Testis (tissue), 3 donors: ENCODE results near the gene POLR2J. TPM values are rescaled to one million over a fixed set of nuclear protein-coding genes. Genes with fewer than 3 reads are reported as not detected.
A peak's percentile ranks its signal among the peaks of the same experiment; 100 is the strongest.

ENCODE experiments used
- DNase-seq: peaks from one replicate; pipeline ENCODE4 v3.0.0-alpha.2; 2019
- H3K27ac ChIP-seq, 2 donors: fragments of 200-600 bp; sonication (generic); one replicate each; pipeline ENCODE4 v1.5.1; 2019
- H3K27me3 ChIP-seq: fragments of 200-600 bp; sonication (generic); one replicate; pipeline ENCODE4 v1.5.1; 2019
- H3K36me3 ChIP-seq: fragments of 200-600 bp; sonication (generic); one replicate; pipeline ENCODE4 v1.5.1; 2017; ENCODE audit warnings: low read depth; ENCODE audit errors: missing control alignments
- H3K4me1 ChIP-seq: fragments of 200-600 bp; sonication (generic); one replicate; pipeline ENCODE4 v1.5.1; 2019
- H3K4me3 ChIP-seq, 2 donors: fragments of 200-600 bp; sonication (generic); one replicate each; pipeline ENCODE4 v1.5.1; 2017 to 2019
- H3K9me3 ChIP-seq: fragments of 200-600 bp; sonication (generic); one replicate; pipeline ENCODE4 v1.5.1; 2017
- POLR2A ChIP-seq: fragments of 450-650 bp; IDR thresholded peaks from one replicate; pipeline ENCODE4 v1.6.1; 2017; ENCODE audit warnings: antibody characterized with exemption, mild to moderate bottlenecking, moderate library complexity
- WGBS, 2 donors: methylation state at CpG; one replicate each; pipeline ENCODE4 v1.1.5; 2018; 5-methylcytosine and 5-hydroxymethylcytosine counted together
- intact Hi-C: fragments of 100-400 bp; cut with DNase I; formaldehyde crosslinking; loops from one replicate; pipeline ENCODE4 v1.15.1; 2023; ENCODE audit warnings: low total_unique reads
- polyA plus RNA-seq: library from polyadenylated mRNA; stranded (reverse); fragments of 350-450 nt; fragmentation: Illumina TruSeq; extraction: RNeasy Lipid Tissue Mini Kit (QIAGEN cat#74804); gene quantifications from one replicate; pipeline ENCODE4 v1.2.3, GENCODE V29; 2014; ENCODE audit warnings: low read depth, low replicate concordance; ENCODE audit not compliant: insufficient read depth
- total RNA-seq, 2 donors: library from RNA; depleted of rRNA; stranded (reverse); fragments of >200 nt; gene quantifications; one replicate each; pipeline ENCODE4 v1.2.3, GENCODE V29; 2016
- TF ChIP-seq, protein P1 (sequence below), 3 experiments: fragments of 450-650 bp in 2 of 3; fragments of 200-600 bp in 1 of 3; sonication (generic) in 1 of 3; IDR thresholded peaks; one replicate each; pipeline ENCODE4 v1.5.1; 2016 to 2019; ENCODE audit warnings: antibody characterized with exemption in 3 of 3, mild to moderate bottlenecking in 2 of 3, moderate library complexity in 1 of 3

Gene POLR2J
- total and polyA plus RNA-seq, 3 donors from 2014 or later = 33.9 to 73.1 (median 46.0) TPM

DNA sequence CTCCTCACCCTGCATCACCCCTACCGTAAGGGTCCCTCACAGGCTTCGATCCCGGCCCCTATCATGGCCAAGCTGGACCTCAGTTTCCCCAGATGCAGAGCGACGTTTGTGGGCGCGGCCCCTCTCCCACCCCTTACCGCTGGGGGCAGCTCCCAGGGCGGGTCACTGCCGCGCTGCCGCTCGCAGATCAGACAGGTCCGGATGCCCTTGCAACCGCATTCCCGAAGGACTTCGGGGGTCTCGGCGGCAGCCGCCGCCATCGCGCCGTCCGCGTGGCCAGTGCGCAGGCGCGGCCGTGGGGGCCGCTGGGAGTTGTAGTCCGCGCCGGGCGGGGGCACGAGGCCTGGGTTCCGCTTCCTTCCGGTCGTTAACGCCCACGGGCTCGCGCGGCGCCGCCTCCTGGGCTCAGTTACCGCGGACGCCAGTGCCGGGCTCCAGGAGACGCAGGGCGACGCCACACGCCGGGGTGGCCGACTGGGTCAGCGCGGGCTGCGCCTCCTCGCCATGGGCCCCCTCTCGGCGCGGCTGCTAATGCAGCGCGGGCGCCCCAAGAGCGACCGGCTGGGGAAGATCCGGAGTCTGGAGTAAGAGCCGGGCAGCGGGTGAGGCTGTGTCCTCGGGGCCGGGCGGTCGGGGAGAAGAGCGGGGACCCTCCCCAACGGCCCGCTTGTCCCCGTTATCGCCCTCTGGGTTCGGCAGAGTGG, 14.0 kb downstream of the POLR2J start, which contains the start of the genes ALKBH4 and LRWD1:
TSS of gene ALKBH4 (minus strand) at position 287 of the 704 bp plus-strand sequence. CDS start at position 260, 27 bp downstream.
TSS of gene LRWD1 (plus strand) at position 408 of the 704 bp plus-strand sequence. CDS start at position 505, 97 bp downstream.
- H3K4me3 ChIP-seq = peak within 1 kb of the TSS; percentile 78 to 99
- H3K9me3 ChIP-seq = no peaks in the 10 kb centered on the region
- TF ChIP-seq, protein P1, sequence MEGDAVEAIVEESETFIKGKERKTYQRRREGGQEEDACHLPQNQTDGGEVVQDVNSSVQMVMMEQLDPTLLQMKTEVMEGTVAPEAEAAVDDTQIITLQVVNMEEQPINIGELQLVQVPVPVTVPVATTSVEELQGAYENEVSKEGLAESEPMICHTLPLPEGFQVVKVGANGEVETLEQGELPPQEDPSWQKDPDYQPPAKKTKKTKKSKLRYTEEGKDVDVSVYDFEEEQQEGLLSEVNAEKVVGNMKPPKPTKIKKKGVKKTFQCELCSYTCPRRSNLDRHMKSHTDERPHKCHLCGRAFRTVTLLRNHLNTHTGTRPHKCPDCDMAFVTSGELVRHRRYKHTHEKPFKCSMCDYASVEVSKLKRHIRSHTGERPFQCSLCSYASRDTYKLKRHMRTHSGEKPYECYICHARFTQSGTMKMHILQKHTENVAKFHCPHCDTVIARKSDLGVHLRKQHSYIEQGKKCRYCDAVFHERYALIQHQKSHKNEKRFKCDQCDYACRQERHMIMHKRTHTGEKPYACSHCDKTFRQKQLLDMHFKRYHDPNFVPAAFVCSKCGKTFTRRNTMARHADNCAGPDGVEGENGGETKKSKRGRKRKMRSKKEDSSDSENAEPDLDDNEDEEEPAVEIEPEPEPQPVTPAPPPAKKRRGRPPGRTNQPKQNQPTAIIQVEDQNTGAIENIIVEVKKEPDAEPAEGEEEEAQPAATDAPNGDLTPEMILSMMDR (IDR thresholded peaks at IDR 0.05) = peak in 1 of 3 experiments; percentile 36
- no peak for TF ChIP-seq POLR2A
- DNase-seq = peak; percentile 94
- peaks cover 21% of the 10 kb centered on the region for H3K4me1 ChIP-seq
- intact Hi-C loops = no loop called here
- no peaks in the 10 kb centered on the region for H3K27me3 ChIP-seq
- peak within 1 kb of the TSS; percentile 41 to 61 for H3K27ac ChIP-seq
- H3K36me3 ChIP-seq = no peaks in the 10 kb centered on the region
- WGBS, 2 donors = 0 to 1% methylated on average over 5 to 77 of the region's 81 CpGs

- H3K36me3 ChIP-seq = no peaks in the 10 kb centered on the region
- TF ChIP-seq, protein P1 (IDR thresholded peaks at IDR 0.05) = no peak
- TF ChIP-seq POLR2A = no peak
- H3K4me3 ChIP-seq = peak overlapping the region; percentile 78 to 99
- intact Hi-C loops = no loop called here
- no peak for DNase-seq
- peaks cover 21% of the 10 kb centered on the region for H3K4me1 ChIP-seq
- peak overlapping the region; percentile 31 to 50 for H3K27ac ChIP-seq
- WGBS, 2 donors = 11 to 13% methylated on average over 20 to 24 of the region's 24 CpGs
- no peaks in the 10 kb centered on the region for H3K9me3 ChIP-seq
- no peaks in the 10 kb centered on the region for H3K27me3 ChIP-seq
Observed at GRCh38 chr7:102463841-102464576, 14.7 kb downstream of the POLR2J start.

GRCh38 chr7:102460467-102460866, 18.3 kb downstream of the POLR2J start:
- DNase-seq = no peak
- Histone ChIP-seq H3K4me1 (peaks cover 8% of the 10 kb centered on the region), H3K27me3 (no peaks in the 10 kb centered on the region), H3K4me3 (no peak overlapping the region), H3K27ac (no peak overlapping the region), H3K9me3 (no peaks in the 10 kb centered on the region), H3K36me3 (no peaks in the 10 kb centered on the region)
- intact Hi-C loops = no loop called here
- 87 to 88% methylated on average over 8 of the region's 8 CpGs for WGBS, 2 donors
- TF ChIP-seq, protein P1 (IDR thresholded peaks at IDR 0.05) = no peak
- TF ChIP-seq POLR2A = no peak

- no peak overlapping the region for H3K27ac ChIP-seq
- intact Hi-C loops = no loop called here
- peaks cover 8% of the 10 kb centered on the region for H3K4me1 ChIP-seq
- TF ChIP-seq POLR2A = no peak
- TF ChIP-seq, protein P1 (IDR thresholded peaks at IDR 0.05) = no peak
- no peaks in the 10 kb centered on the region for H3K27me3 ChIP-seq
- H3K36me3 ChIP-seq = no peaks in the 10 kb centered on the region
- 89 to 91% methylated on average over 20 to 24 of the region's 24 CpGs for WGBS, 2 donors
- no peak for DNase-seq
- no peak overlapping the region for H3K4me3 ChIP-seq
- no peaks in the 10 kb centered on the region for H3K9me3 ChIP-seq
Observed at GRCh38 chr7:102459221-102459844, 19.4 kb downstream of the POLR2J start.
